ENCODE measurements around the gene TRPM8.

The TRPM8 gene

GRCh38 chr2:233990261-233990798 is 73.2 kb downstream of the TRPM8 start:
- TF ChIP-seq SIN3A (IDR thresholded peaks at IDR 0.05; ENCODE audit: borderline replicate concordance, insufficient read depth, low read length) (no peak), REST (IDR thresholded peaks at IDR 0.05; ENCODE audit: insufficient read depth in 1 of 2, low read depth in 2 of 2, low read length in 2 of 2) (no peak), TAF1 (IDR thresholded peaks at IDR 0.05; ENCODE audit: borderline replicate concordance, insufficient read depth, low read length) (no peak)

GRCh38 chr2:233991196-233991595 is 74.0 kb downstream of the TRPM8 start:
- TF ChIP-seq REST (IDR thresholded peaks at IDR 0.05; ENCODE audit: insufficient read depth in 1 of 2, low read depth in 2 of 2, low read length in 2 of 2): no peak
- no peak for TF ChIP-seq TAF1 (IDR thresholded peaks at IDR 0.05; ENCODE audit: borderline replicate concordance, insufficient read depth, low read length)
- TF ChIP-seq FOXP2 (optimal IDR thresholded peaks at IDR 0.05; ENCODE audit: borderline replicate concordance, extremely low read depth, extremely low read length, insufficient read depth): no peak
- no peak for TF ChIP-seq POLR2AphosphoS5 (IDR thresholded peaks at IDR 0.05; ENCODE audit: low read depth, low read length)
- TF ChIP-seq SIN3A (IDR thresholded peaks at IDR 0.05; ENCODE audit: borderline replicate concordance, insufficient read depth, low read length): no peak

GRCh38 chr2:233992513-233993217 is 75.5 kb downstream of the TRPM8 start:
- TF ChIP-seq TAF1 (IDR thresholded peaks at IDR 0.05; ENCODE audit: borderline replicate concordance, insufficient read depth, low read length): no peak
- TF ChIP-seq REST (IDR thresholded peaks at IDR 0.05; ENCODE audit: insufficient read depth in 1 of 2, low read depth in 2 of 2, low read length in 2 of 2): no peak
- TF ChIP-seq SIN3A (IDR thresholded peaks at IDR 0.05; ENCODE audit: borderline replicate concordance, insufficient read depth, low read length): no peak
- no peak for TF ChIP-seq POLR2AphosphoS5 (IDR thresholded peaks at IDR 0.05; ENCODE audit: low read depth, low read length)
- TF ChIP-seq FOXP2 (optimal IDR thresholded peaks at IDR 0.05; ENCODE audit: borderline replicate concordance, extremely low read depth, extremely low read length, insufficient read depth): no peak

- TF ChIP-seq POLR2AphosphoS5 (IDR thresholded peaks at IDR 0.05; ENCODE audit: low read depth, low read length): no peak
- no peak for TF ChIP-seq SIN3A (IDR thresholded peaks at IDR 0.05; ENCODE audit: borderline replicate concordance, insufficient read depth, low read length)
- no peak for TF ChIP-seq TAF1 (IDR thresholded peaks at IDR 0.05; ENCODE audit: borderline replicate concordance, insufficient read depth, low read length)
- TF ChIP-seq FOXP2 (optimal IDR thresholded peaks at IDR 0.05; ENCODE audit: borderline replicate concordance, extremely low read depth, extremely low read length, insufficient read depth): no peak
These were observed 76.3 kb downstream of the TRPM8 start for GRCh38 chr2:233993461-233993860.

GRCh38 chr2:233994151-233994550 is 77.0 kb downstream of the TRPM8 start:
- TF ChIP-seq TAF1 (IDR thresholded peaks at IDR 0.05; ENCODE audit: borderline replicate concordance, insufficient read depth, low read length) (no peak), SIN3A (IDR thresholded peaks at IDR 0.05; ENCODE audit: borderline replicate concordance, insufficient read depth, low read length) (no peak), REST (IDR thresholded peaks at IDR 0.05; ENCODE audit: insufficient read depth in 1 of 2, low read depth in 2 of 2, low read length in 2 of 2) (no peak), POLR2AphosphoS5 (IDR thresholded peaks at IDR 0.05; ENCODE audit: low read depth, low read length) (no peak), FOXP2 (optimal IDR thresholded peaks at IDR 0.05; ENCODE audit: borderline replicate concordance, extremely low read depth, extremely low read length, insufficient read depth) (no peak)

Data from PFSK-1 (cell line).